BE2C (cell line): ENCODE results near the gene NELFB.
A peak's percentile ranks its signal among the peaks of the same experiment; 100 is the strongest.

Experiments used
- DNase-seq: peaks from one replicate; pipeline ENCODE4 v3.0.0-alpha.2; 2020
- H3K27me3 ChIP-seq: fragments of 250-450 bp; sonication (Bioruptor Pico); 2 replicates; pipeline ENCODE4 v1.5.1; 2020; ENCODE audit warnings: mild to moderate bottlenecking
- H3K36me3 ChIP-seq: fragments of 250-450 bp; sonication (Bioruptor Pico); 2 replicates; pipeline ENCODE4 v1.5.1; 2020; ENCODE audit warnings: mild to moderate bottlenecking
- H3K4me1 ChIP-seq: fragments of 250-450 bp; sonication (Bioruptor Pico); 2 replicates; pipeline ENCODE4 v1.5.1; 2020
- H3K4me3 ChIP-seq: 2 replicates; pipeline ENCODE4 v1.5.1; 2011; ENCODE audit warnings: low read depth, low read length
- H3K9me3 ChIP-seq: fragments of 250-450 bp; sonication (Bioruptor Pico); 2 replicates; pipeline ENCODE4 v1.5.1; 2020
- CTCF ChIP-seq: IDR thresholded peaks from 2 replicates; pipeline ENCODE4 v1.5.1; 2012; ENCODE audit warnings: mild to moderate bottlenecking, low read depth, low read length

The NELFB gene

GRCh38 chr9:137276473-137277328 lies 21.6 kb downstream of the NELFB start:
- peaks cover 9% of the 10 kb centered on the region for H3K36me3 ChIP-seq
- TF ChIP-seq CTCF = no peak
- no peak overlapping the region for H3K4me3 ChIP-seq

DNA sequence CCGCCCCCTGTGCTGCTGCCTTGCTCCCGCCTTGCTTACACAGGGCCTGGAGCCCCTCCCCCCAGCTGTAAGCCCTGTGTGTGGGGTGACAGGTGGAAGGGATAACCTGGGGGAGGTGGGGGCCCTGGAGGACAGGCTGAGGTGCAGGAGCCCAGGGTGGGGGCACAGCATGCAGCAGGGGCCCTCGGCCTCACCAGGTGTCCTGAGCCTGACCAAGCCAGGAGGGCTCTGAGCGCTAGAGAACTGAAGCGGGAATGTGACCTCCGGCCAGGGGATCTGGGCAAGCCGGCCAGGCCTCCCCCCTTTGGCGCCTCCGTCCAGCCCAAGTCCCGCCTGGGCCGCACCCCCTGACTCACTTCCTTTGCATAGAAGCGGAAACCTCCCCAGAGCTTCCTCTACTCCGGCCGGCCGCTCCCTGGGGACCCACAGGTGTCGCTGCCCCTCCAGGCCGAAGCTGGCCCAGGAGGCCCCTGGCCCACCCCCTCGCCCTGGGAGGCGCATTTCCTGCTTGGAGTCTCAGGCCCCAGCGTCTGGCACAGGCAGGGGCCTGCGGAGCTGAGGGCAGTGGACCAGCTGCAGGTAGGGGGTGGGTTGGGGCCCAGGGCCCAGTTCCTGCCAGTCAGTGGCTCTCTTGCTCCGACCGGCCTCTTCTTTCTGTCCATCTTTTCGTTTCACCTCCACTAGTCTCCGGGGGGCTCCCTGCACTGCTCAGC lies 22.4 kb downstream of the NELFB start, which contains the start of gene TOR4A:
TOR4A (plus strand) TSS at position 398 of the 713 bp plus-strand sequence. CDS start 964 bp downstream, outside the sequence.
- Histone ChIP-seq H3K9me3 (no peaks in the 10 kb centered on the region), H3K4me1 (peaks cover 12% of the 10 kb centered on the region), H3K27me3 (no peaks in the 10 kb centered on the region), H3K4me3 (no peak within 1 kb of the TSS), H3K36me3 (peaks cover 3% of the 10 kb centered on the region; the same call in 1 of the 2 replicates)
- TF ChIP-seq CTCF = no peak
- peak; percentile 32 for DNase-seq

More at GRCh38 chr9:137276473-137277328, 21.6 kb downstream of the NELFB start:
- peaks cover 12% of the 10 kb centered on the region for H3K4me1 ChIP-seq
- H3K27me3 ChIP-seq = no peaks in the 10 kb centered on the region
- peak; percentile 52 for DNase-seq
- no peaks in the 10 kb centered on the region for H3K9me3 ChIP-seq

- Histone ChIP-seq H3K4me3 (no peak overlapping the region), H3K9me3 (no peaks in the 10 kb centered on the region), H3K36me3 (0 out of 2 replicates have a peak, but pooled peaks cover 2% of the 10 kb centered on the region), H3K27me3 (no peaks in the 10 kb centered on the region), H3K4me1 (peaks cover 12% of the 10 kb centered on the region)
- no peak for DNase-seq
- TF ChIP-seq CTCF = no peak
Observed at GRCh38 chr9:137278061-137278701, 23.1 kb downstream of the NELFB start.

DNA sequence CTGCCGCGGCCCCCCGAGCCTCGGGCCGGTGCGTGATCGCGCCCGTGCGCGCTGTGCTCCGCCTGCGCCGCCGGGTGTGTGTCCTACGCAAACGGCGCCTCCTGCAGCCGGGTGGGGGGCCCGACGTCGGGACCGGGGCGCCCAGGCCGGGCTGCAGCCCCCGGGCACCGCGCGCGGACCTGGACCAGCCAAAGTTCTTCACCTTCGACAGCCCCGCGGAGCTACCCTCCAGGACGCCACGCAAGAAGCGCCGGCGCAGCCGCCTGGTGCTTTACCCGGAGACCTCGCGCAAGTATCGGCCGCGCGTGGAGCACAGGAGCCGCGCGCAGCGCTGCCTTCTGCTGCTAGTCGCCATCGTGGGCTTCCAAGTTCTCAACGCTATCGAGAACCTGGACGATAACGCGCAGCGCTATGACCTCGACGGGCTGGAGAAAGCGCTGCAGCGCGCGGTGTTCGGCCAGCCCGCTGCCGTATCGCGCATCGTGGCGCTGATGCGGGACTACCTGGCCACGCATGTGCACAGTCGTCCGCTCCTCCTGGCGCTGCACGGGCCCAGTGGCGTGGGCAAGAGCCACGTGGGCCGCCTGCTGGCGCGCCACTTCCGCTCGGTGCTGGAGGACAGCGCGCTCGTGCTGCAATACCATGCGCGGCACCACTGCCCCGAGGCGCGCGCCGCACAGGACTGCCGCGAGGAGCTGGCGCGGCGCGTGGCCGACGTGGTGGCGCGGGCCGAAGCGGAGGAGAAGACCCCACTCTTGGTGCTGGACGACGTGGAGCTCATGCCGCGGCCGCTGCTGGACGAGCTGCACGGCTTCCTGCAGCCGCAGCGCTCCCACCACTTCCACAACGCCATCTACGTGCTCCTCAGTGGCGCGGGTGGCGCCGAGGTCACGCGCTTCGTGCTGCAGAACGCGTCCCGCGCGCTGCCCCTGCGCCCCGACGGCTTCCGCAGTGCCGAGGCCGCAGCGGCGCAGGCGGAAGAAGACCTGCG lies 23.9 kb downstream of the NELFB start:
- no peak for TF ChIP-seq CTCF
- DNase-seq = no peak
- Histone ChIP-seq H3K4me1 (peaks cover 12% of the 10 kb centered on the region), H3K27me3 (no peaks in the 10 kb centered on the region), H3K36me3 (no peaks in the 10 kb centered on the region), H3K4me3 (no peak overlapping the region), H3K9me3 (no peaks in the 10 kb centered on the region)

DNA sequence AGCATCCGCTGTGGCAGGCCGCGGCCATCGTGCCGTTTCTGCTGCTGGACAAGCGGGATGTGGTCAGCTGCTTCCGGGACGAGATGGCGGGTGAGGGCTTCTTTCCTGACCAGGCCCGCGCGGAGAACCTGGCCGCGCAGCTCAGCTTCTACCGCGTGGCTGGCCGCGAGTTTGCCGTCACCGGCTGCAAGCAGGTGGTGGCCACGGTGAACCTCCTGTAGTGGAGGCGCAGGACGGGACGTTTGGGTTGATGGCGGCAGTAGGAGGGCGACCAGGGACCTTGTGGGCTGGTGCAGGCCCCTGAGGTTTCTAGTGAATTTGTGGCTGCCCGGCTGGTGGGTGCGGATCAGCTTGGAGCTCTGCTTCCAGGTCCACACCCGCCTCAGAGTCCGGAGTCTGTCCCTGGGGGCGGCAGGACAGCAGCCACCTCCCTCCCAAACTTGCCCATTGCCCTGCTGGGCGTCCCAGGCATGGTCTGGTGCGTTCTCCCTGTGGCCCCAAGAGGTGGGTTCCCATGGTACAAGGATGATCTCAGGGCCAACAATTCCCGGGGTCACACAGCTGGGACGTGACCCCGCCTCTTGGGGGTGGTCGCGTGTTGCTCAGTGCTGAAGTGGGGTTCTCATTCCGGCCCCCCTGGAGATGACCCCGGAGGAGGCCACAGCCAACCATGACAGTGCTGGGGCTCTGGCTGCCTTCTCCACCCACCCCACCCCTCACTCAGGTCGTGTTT lies 24.8 kb downstream of the NELFB start:
- no peaks in the 10 kb centered on the region for H3K36me3 ChIP-seq
- no peak for TF ChIP-seq CTCF
- H3K4me3 ChIP-seq = no peak overlapping the region
- peaks cover 12% of the 10 kb centered on the region for H3K4me1 ChIP-seq
- H3K9me3 ChIP-seq = no peaks in the 10 kb centered on the region
- DNase-seq = no peak
- no peaks in the 10 kb centered on the region for H3K27me3 ChIP-seq
